ENCODE data around the gene COL25A1.

GRCh38 chr4:109319684-109320083 is 17.2 kb upstream of the COL25A1 start:
- TF ChIP-seq, protein P1, sequence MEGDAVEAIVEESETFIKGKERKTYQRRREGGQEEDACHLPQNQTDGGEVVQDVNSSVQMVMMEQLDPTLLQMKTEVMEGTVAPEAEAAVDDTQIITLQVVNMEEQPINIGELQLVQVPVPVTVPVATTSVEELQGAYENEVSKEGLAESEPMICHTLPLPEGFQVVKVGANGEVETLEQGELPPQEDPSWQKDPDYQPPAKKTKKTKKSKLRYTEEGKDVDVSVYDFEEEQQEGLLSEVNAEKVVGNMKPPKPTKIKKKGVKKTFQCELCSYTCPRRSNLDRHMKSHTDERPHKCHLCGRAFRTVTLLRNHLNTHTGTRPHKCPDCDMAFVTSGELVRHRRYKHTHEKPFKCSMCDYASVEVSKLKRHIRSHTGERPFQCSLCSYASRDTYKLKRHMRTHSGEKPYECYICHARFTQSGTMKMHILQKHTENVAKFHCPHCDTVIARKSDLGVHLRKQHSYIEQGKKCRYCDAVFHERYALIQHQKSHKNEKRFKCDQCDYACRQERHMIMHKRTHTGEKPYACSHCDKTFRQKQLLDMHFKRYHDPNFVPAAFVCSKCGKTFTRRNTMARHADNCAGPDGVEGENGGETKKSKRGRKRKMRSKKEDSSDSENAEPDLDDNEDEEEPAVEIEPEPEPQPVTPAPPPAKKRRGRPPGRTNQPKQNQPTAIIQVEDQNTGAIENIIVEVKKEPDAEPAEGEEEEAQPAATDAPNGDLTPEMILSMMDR (IDR thresholded peaks at IDR 0.05) = no peak
- TF ChIP-seq POLR2A (IDR thresholded peaks at IDR 0.05) = no peak
